K562 (cell line): Measurements from ENCODE around the gene CHRNA3. TPM values are rescaled to one million over a fixed set of nuclear protein-coding genes. Genes with fewer than 3 reads are reported as not detected.

Experiments
- ATF3 ChIP-seq, 2 experiments: fragments of 450-650 bp in 1 of 2; sonication (generic) in 1 of 2; formaldehyde crosslinking in 1 of 2; IDR thresholded peaks in 1 of 2; conservative IDR thresholded peaks in 1 of 2; 2 replicates each; pipeline versions ENCODE4 v1.6.1 to v1.8.1; 2016 to 2023; ENCODE audit warnings: mild to moderate bottlenecking in 2 of 2, moderate library complexity in 2 of 2, inconsistent platforms in 1 of 2, missing genetic modification reagents in 1 of 2
- CREB5 ChIP-seq: fragments of 250-450 bp; sonication (Bioruptor Pico); IDR thresholded peaks from 2 replicates; pipeline ENCODE4 v1.5.0; 2020; ENCODE audit warnings: mild to moderate bottlenecking
- NRF1 ChIP-seq, 2 experiments: fragments of 450-650 bp; IDR thresholded peaks in 1 of 2; conservative IDR thresholded peaks in 1 of 2; 2 replicates each; pipeline ENCODE4 v1.6.1; 2014; ENCODE audit warnings: mild to moderate bottlenecking in 2 of 2
- PRDM10 ChIP-seq: fragments of 450-650 bp; IDR thresholded peaks from 2 replicates; pipeline ENCODE4 v1.6.1; 2018; ENCODE audit not compliant: partially characterized antibody
- polyA plus RNA-seq, 8 experiments: library from polyadenylated mRNA; depleted of rRNA in 4 of 8; stranded (reverse) in 5 of 8; unstranded in 3 of 8; fragments of >200 nt; fragmentation: Nextera tagmentation in 2 of 8; fragmentation: Illumina TruSeq in 1 of 8; extraction: Ambion mirVana in 2 of 8; extraction: Trizol in 1 of 8; gene quantifications; 2 replicates each; pipeline versions ENCODE4 v1.2.1 to v1.2.3, GENCODE V29; 2011 to 2014; ENCODE audit warnings: inconsistent platforms in 1 of 8, missing spikeins in 1 of 8
- total RNA-seq, 7 experiments: library from RNA; depleted of rRNA in 6 of 7; stranded (reverse); fragments of >200 nt in 6 of 7; fragmentation: Illumina TruSeq in 2 of 7; extraction: Trizol in 2 of 7; gene quantifications; 2 replicates each; pipeline versions ENCODE4 v1.2.1 to v1.2.3, GENCODE V29; 2011 to 2021; ENCODE audit warnings: low replicate concordance in 1 of 7

Gene CHRNA3
- total and polyA plus RNA-seq, 9 of the 15 experiments (the other 6 are each of a cell fraction or from before 2014, with no cell fraction given), result 0.01 TPM; not detected in 8

- TF ChIP-seq CREB5 (no peak), PRDM10 (peak; percentile 18), NRF1 (conservative IDR thresholded peaks at IDR 0.05 in 1 of 2, IDR thresholded peaks at IDR 0.05 in 1 of 2) (peak in 1 of 2 experiments; percentile 42; a peak in 1 of 4 replicates), ATF3 (IDR thresholded peaks at IDR 0.05) (peak; percentile 68), ATF3 (CRISPR knock-in tag; conservative IDR thresholded peaks at IDR 0.05) (no peak)
Measured at GRCh38 chr15:78641102-78641748, 20.4 kb upstream of the CHRNA3 start, which contains the start of gene CHRNB4 (continued).
